Kidney epithelial cell (primary cell): ENCODE results near the gene GPC3. TPM values are rescaled to one million over a fixed set of nuclear protein-coding genes. Genes with fewer than 3 reads are reported as not detected.

Experiments used
- DNase-seq: peaks from one replicate; pipeline ENCODE4 v3.0.0-alpha.2; 2010; ENCODE audit warnings: low read depth
- H3K27me3 ChIP-seq: 2 replicates; pipeline ENCODE4 v1.6.0; 2011; ENCODE audit warnings: low read length; ENCODE audit not compliant: control insufficient read depth, insufficient read depth
- H3K36me3 ChIP-seq: 2 replicates; pipeline ENCODE4 v1.5.1; 2011; ENCODE audit warnings: low read length; ENCODE audit not compliant: control insufficient read depth, insufficient read depth
- H3K4me3 ChIP-seq: 2 replicates; pipeline ENCODE4 v1.5.1; 2011; ENCODE audit warnings: low read depth, mild to moderate bottlenecking, control low read depth, low read length
- CTCF ChIP-seq: IDR thresholded peaks from 2 replicates; pipeline ENCODE4 v1.5.1; 2011; ENCODE audit warnings: mild to moderate bottlenecking, moderate library complexity, low read length, control low read depth, inconsistent platforms; ENCODE audit not compliant: insufficient read depth, poor library complexity, severe bottlenecking
- total RNA-seq: library from RNA; depleted of rRNA; stranded (reverse); fragments of >200 nt; gene quantifications from 2 replicates; pipeline ENCODE4 v1.2.3, GENCODE V29; 2015

The GPC3 gene
- total RNA-seq, 1 donor from 2014 or later = 14.5 TPM

- Histone ChIP-seq H3K27me3 (no peaks in the 10 kb centered on the region), H3K4me3 (no peak overlapping the region), H3K36me3 (no peaks in the 10 kb centered on the region)
- TF ChIP-seq CTCF = no peak
- no peak for DNase-seq
These were observed 287.7 kb downstream of the GPC3 start for GRCh38 chrX:133697656-133698055.

- Histone ChIP-seq H3K27me3 (no peaks in the 10 kb centered on the region), H3K36me3 (no peaks in the 10 kb centered on the region), H3K4me3 (no peak overlapping the region)
- no peak for TF ChIP-seq CTCF
- no peak for DNase-seq
These were observed 295.3 kb downstream of the GPC3 start for GRCh38 chrX:133689997-133690599.

GRCh38 chrX:133685822-133686221, 299.6 kb downstream of the GPC3 start:
- no peak for DNase-seq
- TF ChIP-seq CTCF = no peak
- Histone ChIP-seq H3K27me3 (no peaks in the 10 kb centered on the region), H3K4me3 (no peak overlapping the region), H3K36me3 (no peaks in the 10 kb centered on the region)

- DNase-seq = no peak
- TF ChIP-seq CTCF = no peak
- Histone ChIP-seq H3K4me3 (no peak overlapping the region), H3K27me3 (no peaks in the 10 kb centered on the region), H3K36me3 (no peaks in the 10 kb centered on the region)
These were observed 303.5 kb downstream of the GPC3 start for GRCh38 chrX:133681897-133682296.

- TF ChIP-seq CTCF = no peak
- no peak for DNase-seq
- H3K27me3 ChIP-seq = no peaks in the 10 kb centered on the region
These were observed 304.0 kb downstream of the GPC3 start for GRCh38 chrX:133681421-133681820.

More at GRCh38 chrX:133681421-133681820, 304.0 kb downstream of the GPC3 start:
- Histone ChIP-seq H3K4me3 (no peak overlapping the region), H3K36me3 (no peaks in the 10 kb centered on the region)
